ENCODE measurements around the gene GRIK5.

Gene GRIK5

GRCh38 chr19:42075364-42075615 is 5.3 kb upstream of the GRIK5 start:
- no peak for DNase-seq

- no peak for DNase-seq
Observed at GRCh38 chr19:42074513-42075363, 4.7 kb upstream of the GRIK5 start.

GRCh38 chr19:42071247-42071646 is 1.2 kb upstream of the GRIK5 start:
- no peak for DNase-seq

GRCh38 chr19:42068756-42069571 is 1.0 kb downstream of the GRIK5 start:
- no peak for DNase-seq

GRCh38 chr19:42068361-42068755 is 1.6 kb downstream of the GRIK5 start:
- DNase-seq: no peak

GRCh38 chr19:42067315-42067888 is 2.6 kb downstream of the GRIK5 start:
- no peak for DNase-seq

GRCh38 chr19:42066075-42066754 is 3.8 kb downstream of the GRIK5 start:
- no peak for DNase-seq

- DNase-seq: no peak
Observed at GRCh38 chr19:42065511-42065910, 4.5 kb downstream of the GRIK5 start.

GRCh38 chr19:42065051-42065450 is 5.0 kb downstream of the GRIK5 start:
- DNase-seq: no peak

- DNase-seq: no peak
Observed at GRCh38 chr19:42064432-42064831, 5.6 kb downstream of the GRIK5 start.

- no peak for DNase-seq
Observed at GRCh38 chr19:42062381-42062780, 7.6 kb downstream of the GRIK5 start.

- DNase-seq: no peak
Observed at GRCh38 chr19:42060117-42060516, 9.9 kb downstream of the GRIK5 start.

- no peak for DNase-seq
Observed at GRCh38 chr19:42059196-42059595, 10.8 kb downstream of the GRIK5 start.

GRCh38 chr19:42057846-42058245 is 12.2 kb downstream of the GRIK5 start:
- no peak for DNase-seq

GRCh38 chr19:42054205-42054604 is 15.8 kb downstream of the GRIK5 start:
- DNase-seq: no peak

GRCh38 chr19:42053037-42053935 is 16.7 kb downstream of the GRIK5 start:
- no peak for DNase-seq

GRCh38 chr19:42052241-42052863 is 17.7 kb downstream of the GRIK5 start:
- DNase-seq: no peak

- no peak for DNase-seq
Observed at GRCh38 chr19:42051166-42052115, 18.6 kb downstream of the GRIK5 start.

- DNase-seq: no peak
Observed at GRCh38 chr19:42048992-42049391, 21.0 kb downstream of the GRIK5 start.

- no peak for DNase-seq
Observed at GRCh38 chr19:42045575-42045974, 24.4 kb downstream of the GRIK5 start.

Data from effector CD4-positive, alpha-beta T cell (primary cell).